HG03442 (cell line): Measurements from ENCODE around the gene PIK3CA.
"Not testable (repeated sequence)": the region's sequence is repeated elsewhere in the genome, so short reads cannot be mapped to it uniquely, and the experiment has no call there.

Source experiments
- ATAC-seq: cut with Tn5 transposase; IDR thresholded peaks from one replicate; pipeline ENCODE4 v1.9.1; 2021; ENCODE audit warnings: mild to moderate bottlenecking, moderate library complexity; ENCODE audit not compliant: unreplicated experiment

PIK3CA gene

GRCh38 chr3:179147873-179148615 lies at the start of gene PIK3CA:
Gene PIK3CA (plus strand): TSS chr3:179148357. CDS start chr3:179198826, 50,469 bp downstream.
- peak; percentile 79 for ATAC-seq

GRCh38 chr3:179098388-179099077 lies 49.6 kb upstream of the PIK3CA start:
- no peak for ATAC-seq

GRCh38 chr3:179100652-179101051 lies 47.5 kb upstream of the PIK3CA start:
- no peak for ATAC-seq

- ATAC-seq: no peak
These were observed 42.3 kb upstream of the PIK3CA start for GRCh38 chr3:179105881-179106280.

GRCh38 chr3:179107617-179108016 lies 40.5 kb upstream of the PIK3CA start:
- ATAC-seq: no peak

GRCh38 chr3:179108086-179108485 lies 40.1 kb upstream of the PIK3CA start:
- ATAC-seq: no peak

- ATAC-seq: no peak
These were observed 34.3 kb upstream of the PIK3CA start for GRCh38 chr3:179113903-179114302.

- ATAC-seq: not testable (repeated sequence)
These were observed 32.7 kb upstream of the PIK3CA start for GRCh38 chr3:179115444-179115843.

- ATAC-seq: no peak
These were observed 31.3 kb upstream of the PIK3CA start for GRCh38 chr3:179116816-179117215.

GRCh38 chr3:179132191-179132890 lies 15.8 kb upstream of the PIK3CA start:
- ATAC-seq: not testable (repeated sequence)

- no peak for ATAC-seq
These were observed 14.6 kb upstream of the PIK3CA start for GRCh38 chr3:179133575-179133974.

- no peak for ATAC-seq
These were observed 12.0 kb upstream of the PIK3CA start for GRCh38 chr3:179136195-179136594.

GRCh38 chr3:179141890-179142289 lies 6.3 kb upstream of the PIK3CA start:
- ATAC-seq: no peak

- peak; percentile 24 for ATAC-seq
These were observed 1.1 kb upstream of the PIK3CA start for GRCh38 chr3:179146911-179147513.

- no peak for ATAC-seq
These were observed 664 bp upstream of the PIK3CA start for GRCh38 chr3:179147514-179147872.

- peak; percentile 16 for ATAC-seq
These were observed 654 bp downstream of the PIK3CA start for GRCh38 chr3:179148616-179149405.

GRCh38 chr3:179149406-179149867 lies 1.3 kb downstream of the PIK3CA start:
- peak; percentile 26 for ATAC-seq

GRCh38 chr3:179149951-179150350 lies 1.8 kb downstream of the PIK3CA start:
- no peak for ATAC-seq

- no peak for ATAC-seq
These were observed 2.5 kb downstream of the PIK3CA start for GRCh38 chr3:179150610-179151009.

GRCh38 chr3:179151474-179151873 lies 3.3 kb downstream of the PIK3CA start:
- no peak for ATAC-seq
